Stimulated activated naive CD8-positive, alpha-beta T cell treated with anti-CD3 and anti-CD28 coated beads, Interleukin-15, Interleukin-2, amounts not matched to agents 100 U/mL and 50 U/mL, for 24 hours (primary cell): ENCODE data around the gene ZBTB32.
"Not testable (repeated sequence)": the region's sequence is repeated elsewhere in the genome, so short reads cannot be mapped to it uniquely, and the experiment has no call there.

Experiments used
- ATAC-seq: fragments of 150-1000 bp; cut with Tn5 transposase; one replicate; pipeline ENCODE4 v1.10.0; 2021
- DNase-seq: peaks from one replicate; pipeline ENCODE4 v3.0.0; 2021

ZBTB32 gene

GRCh38 chr19:35721374-35721773, 17.0 kb downstream of the ZBTB32 start:
- DNase-seq (no peak), ATAC-seq (no peak)

- no peak for ATAC-seq
- no peak for DNase-seq
These were observed 18.1 kb downstream of the ZBTB32 start for GRCh38 chr19:35722461-35722860.

DNA sequence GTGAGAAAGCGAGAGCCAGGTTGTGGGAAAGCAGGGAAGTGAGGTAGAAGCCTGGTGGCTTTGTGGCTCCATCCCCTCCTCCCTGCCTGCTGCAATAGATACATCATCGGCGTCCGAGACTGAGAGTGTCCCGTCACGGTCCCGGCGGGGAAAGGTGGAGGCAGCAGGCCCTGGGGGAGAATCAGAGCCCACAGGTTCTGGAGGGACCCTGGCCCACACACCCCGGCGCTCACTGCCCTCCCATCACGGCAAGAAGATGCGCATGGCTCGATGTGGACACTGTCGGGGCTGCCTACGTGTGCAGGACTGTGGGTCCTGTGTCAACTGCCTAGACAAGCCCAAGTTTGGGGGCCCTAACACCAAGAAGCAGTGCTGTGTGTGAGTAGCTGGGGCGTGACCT, 18.5 kb downstream of the ZBTB32 start:
- DNase-seq (no peak), ATAC-seq (no peak)

DNA sequence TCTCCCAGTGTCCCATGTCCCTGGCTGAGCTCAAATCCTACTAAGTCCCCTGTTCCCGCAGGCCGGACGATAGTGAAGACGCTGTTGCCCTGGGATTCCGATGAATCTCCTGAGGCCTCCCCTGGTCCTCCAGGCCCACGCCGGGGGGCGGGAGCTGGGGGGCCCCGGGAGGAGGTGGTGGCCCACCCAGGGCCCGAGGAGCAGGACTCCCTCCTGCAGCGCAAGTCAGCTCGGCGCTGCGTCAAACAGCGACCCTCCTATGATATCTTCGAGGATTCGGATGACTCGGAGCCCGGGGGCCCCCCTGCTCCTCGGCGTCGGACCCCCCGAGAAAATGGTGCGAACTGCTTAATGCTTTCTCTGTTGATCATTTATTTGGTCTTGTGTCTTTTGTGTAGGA, 19.3 kb downstream of the ZBTB32 start:
- ATAC-seq, result no peak
- DNase-seq, result no peak

GRCh38 chr19:35724132-35724531, 19.8 kb downstream of the ZBTB32 start:
- DNase-seq, ATAC-seq: not testable (repeated sequence)

GRCh38 chr19:35724560-35724959, 20.2 kb downstream of the ZBTB32 start:
- DNase-seq, result no peak
- ATAC-seq, result no peak

DNA sequence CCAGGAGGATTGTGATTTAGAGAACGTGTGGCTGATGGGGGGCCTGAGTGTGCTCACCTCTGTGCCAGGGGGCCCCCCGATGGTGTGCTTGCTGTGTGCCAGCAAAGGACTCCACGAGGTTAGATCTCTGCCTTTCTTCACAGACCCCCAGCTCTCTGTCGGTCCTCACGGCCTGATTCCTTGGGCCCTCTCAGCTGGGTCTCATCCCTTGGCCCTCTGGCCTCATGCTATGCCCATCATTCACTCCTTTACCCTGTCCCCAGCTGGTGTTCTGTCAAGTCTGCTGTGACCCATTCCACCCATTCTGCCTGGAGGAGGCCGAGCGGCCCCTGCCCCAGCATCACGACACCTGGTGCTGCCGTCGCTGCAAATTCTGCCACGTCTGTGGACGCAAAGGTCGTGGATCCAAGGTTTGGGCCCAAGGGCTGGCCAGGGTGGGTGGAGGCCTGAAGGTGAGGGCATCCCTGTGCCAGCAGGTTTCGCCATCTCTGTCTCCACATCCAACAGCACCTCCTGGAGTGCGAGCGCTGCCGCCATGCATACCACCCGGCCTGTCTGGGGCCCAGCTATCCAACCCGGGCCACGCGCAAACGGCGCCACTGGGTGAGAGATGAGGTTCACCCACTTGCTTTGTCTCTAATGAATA, 21.0 kb downstream of the ZBTB32 start:
- ATAC-seq (no peak), DNase-seq (no peak)

GRCh38 chr19:35727053-35727955, 22.9 kb downstream of the ZBTB32 start:
- no peak for ATAC-seq
- DNase-seq, result no peak

DNA sequence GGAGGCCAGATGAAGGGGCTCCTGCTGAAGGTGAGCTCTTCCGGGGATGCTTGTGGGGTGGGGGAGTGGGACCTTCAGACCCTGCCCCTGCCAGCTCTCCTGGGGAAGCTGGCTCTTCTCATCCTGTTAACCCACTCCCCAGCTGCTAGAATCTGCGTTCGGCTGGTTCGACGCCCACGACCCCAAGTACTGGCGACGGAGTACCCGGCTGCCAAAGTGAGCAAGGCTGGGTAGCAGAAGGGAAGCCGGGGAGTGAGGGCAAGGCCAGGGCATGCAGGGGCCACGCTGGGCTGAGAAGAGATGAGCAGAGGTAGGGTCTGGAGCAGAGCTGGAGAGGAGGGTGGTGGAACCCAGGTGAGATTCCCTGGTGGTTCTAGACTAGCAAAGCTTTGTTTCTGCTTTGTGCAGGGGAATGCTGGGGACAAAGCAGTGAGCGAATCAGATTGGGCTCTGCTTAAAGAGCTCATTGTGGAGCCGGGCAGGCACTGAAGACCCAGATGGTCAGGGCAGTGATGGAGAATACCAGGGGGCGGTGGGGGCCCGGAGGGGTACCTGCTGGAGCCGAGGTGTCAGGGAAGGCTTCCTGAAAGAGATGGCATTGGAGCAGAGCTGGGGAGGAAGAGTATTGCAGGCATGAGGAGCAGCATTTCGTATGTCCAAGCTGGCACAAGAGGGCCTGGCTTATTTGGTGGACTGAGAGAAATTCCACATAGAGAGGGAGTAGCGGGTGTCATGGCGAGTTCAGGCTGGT, 23.8 kb downstream of the ZBTB32 start:
- DNase-seq (no peak), ATAC-seq (no peak)

DNA sequence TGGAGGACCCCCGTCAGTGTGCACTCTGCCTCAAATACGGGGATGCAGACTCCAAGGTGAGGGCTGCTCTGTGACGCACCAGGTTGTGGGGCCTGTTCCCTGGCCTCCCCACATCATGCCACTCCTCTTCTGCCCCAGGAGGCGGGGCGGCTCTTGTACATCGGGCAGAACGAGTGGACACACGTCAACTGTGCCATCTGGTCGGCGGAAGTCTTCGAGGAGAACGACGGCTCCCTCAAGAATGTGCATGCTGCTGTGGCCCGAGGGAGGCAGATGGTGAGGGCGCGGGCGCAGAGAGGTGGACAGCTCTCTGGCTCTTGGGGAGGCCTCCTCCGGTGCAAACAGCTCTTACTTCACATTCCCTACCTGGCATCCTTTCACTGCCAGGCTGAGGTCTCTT, 24.7 kb downstream of the ZBTB32 start:
- DNase-seq, result no peak
- ATAC-seq, result no peak

DNA sequence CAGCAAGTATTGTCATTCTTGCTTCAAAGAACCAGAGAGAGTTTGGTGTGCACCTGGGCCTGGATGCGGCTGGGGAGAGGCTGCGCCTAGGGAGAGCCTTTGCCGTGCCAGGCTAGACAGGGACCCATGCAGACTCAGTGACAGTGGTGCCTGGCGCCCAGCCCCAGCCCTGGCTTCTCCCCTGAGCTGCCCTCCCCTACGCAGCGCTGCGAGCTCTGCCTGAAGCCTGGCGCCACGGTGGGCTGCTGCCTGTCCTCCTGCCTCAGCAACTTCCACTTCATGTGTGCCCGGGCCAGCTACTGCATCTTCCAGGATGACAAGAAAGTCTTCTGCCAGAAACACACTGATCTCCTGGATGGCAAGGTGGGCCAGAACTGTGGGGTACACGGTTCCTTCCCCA, 25.4 kb downstream of the ZBTB32 start:
- ATAC-seq, result no peak
- no peak for DNase-seq

DNA sequence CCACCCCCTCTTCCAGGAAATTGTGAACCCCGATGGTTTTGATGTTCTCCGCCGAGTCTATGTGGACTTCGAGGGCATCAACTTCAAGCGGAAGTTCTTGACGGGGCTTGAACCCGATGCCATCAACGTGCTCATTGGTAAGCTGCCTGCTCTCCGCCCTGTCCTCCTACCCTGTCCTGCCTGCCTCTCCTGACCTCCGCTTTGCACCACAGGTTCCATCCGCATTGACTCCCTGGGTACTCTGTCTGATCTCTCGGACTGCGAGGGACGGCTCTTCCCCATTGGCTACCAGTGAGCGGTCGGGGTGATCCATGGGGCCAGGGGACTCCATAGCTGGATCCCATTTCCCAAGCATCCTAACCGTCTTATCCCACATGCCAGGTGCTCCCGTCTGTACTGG, 26.0 kb downstream of the ZBTB32 start:
- DNase-seq, result no peak
- no peak for ATAC-seq

DNA sequence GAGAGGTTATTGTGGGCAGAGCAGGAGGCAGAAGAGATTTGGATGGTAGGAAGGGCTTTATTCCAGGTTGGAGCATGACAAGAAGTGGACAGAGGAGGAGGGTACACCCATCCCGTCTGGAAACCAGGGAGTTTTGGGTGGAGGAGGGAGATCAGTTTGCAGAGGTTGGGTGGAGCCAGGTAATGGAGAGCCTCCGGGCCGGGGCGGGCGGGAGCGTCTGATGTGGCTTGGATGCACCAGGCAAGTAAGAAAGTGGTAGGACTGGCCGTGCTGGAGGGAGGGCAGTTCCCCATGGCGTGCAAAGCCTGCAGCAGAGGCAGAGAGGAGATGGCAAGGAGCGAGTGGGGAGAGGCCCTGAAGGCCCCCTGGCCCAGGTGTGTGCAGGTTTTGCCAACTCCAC, 27.0 kb downstream of the ZBTB32 start:
- DNase-seq (no peak), ATAC-seq (no peak)

DNA sequence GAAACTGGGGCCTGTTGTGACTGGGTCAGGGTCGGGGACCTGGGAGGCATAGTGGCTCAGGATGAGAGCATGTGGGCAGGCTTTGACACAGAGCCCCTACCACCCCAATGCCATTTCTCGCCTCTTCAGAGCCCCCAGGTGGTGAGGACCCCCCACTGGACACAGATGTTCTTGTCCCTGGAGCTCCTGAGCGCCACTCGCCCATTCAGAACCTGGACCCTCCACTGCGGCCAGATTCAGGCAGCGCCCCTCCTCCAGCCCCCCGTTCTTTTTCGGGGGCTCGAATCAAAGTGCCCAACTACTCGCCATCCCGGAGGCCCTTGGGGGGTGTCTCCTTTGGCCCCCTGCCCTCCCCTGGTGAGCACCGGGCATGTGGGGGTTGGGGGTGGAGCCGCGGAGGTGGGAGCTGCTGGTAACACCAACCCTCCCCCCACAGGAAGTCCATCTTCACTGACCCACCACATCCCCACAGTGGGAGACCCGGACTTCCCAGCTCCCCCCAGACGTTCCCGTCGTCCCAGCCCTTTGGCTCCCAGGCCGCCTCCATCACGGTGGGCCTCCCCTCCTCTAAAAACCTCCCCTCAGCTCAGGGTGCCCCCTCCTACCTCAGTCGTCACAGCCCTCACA, 27.5 kb downstream of the ZBTB32 start:
- ATAC-seq (no peak), DNase-seq (no peak)

DNA sequence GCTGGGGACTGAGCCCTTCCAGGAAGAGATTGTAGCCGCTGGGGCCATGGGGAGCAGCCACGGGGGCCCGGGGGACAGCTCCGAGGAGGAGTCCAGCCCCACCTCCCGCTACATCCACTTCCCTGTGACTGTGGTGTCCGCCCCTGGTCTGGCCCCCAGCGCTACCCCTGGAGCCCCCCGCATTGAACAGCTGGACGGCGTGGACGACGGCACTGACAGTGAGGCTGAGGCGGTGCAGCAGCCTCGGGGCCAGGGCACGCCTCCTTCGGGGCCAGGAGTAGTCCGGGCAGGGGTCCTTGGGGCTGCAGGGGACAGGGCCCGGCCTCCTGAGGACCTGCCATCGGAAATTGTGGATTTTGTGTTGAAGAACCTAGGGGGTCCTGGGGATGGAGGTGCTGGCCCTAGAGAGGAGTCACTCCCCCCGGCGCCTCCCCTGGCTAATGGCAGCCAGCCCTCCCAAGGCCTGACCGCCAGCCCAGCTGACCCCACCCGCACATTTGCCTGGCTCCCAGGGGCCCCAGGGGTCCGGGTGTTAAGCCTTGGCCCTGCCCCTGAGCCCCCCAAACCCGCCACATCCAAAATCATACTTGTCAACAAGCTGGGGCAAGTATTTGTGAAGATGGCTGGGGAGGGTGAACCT, 28.3 kb downstream of the ZBTB32 start:
- ATAC-seq, result no peak
- no peak for DNase-seq

GRCh38 chr19:35733180-35734125, 29.1 kb downstream of the ZBTB32 start:
- DNase-seq (no peak), ATAC-seq (no peak)

DNA sequence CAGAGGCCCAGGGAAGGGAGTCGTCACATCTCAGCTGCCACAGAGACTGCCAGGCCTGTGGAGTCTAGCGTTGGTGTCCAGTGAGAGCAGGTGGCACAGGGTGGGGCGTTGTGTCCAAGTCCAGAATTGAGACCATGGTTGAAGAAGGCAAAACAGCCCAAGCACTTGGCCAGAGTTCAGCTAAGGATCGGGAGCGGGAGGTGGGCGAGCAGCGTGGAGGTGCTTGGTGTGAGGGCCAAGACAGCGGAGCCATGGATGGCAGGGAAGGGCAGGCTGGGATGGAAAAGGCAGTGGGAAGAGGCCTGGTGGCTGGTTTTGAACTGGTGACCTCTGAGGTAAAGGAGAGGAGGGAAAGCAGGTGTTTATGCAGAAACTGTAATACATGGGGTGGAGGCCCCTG, 29.9 kb downstream of the ZBTB32 start:
- DNase-seq (no peak), ATAC-seq (no peak)

- ATAC-seq, result no peak
- no peak for DNase-seq
These were observed 30.5 kb downstream of the ZBTB32 start for GRCh38 chr19:35734889-35735288.

- DNase-seq (peak; percentile 39), ATAC-seq (no peak)
These were observed 32.8 kb downstream of the ZBTB32 start for GRCh38 chr19:35736913-35737886.
